ENCODE data around the gene NHERF2. TPM values are rescaled to one million over a fixed set of nuclear protein-coding genes. Genes with fewer than 3 reads are reported as not detected.

The NHERF2 gene
- total and polyA plus RNA-seq, 2 of the 4 experiments (the other 2 are of a cell fraction), result 18.6 to 77.8 TPM

GRCh38 chr16:2028146-2028545 lies 1.4 kb downstream of the NHERF2 start:
- in situ Hi-C loops (cut with MboI; ENCODE audit: low sequenced_read_pairs), result no loop called here
- H3K4me2 ChIP-seq (ENCODE audit: low read depth, low read length), result peak overlapping the region; percentile 96
- H3K9ac ChIP-seq (ENCODE audit: low read depth, low read length), result peak overlapping the region; percentile 80

More at GRCh38 chr16:2028146-2028545, 1.4 kb downstream of the NHERF2 start:
- H3K9me1 ChIP-seq (ENCODE audit: insufficient read depth, low read length), result peaks cover 9% of the 10 kb centered on the region
- peak overlapping the region; percentile 77 for H2AK9ac ChIP-seq (replicated peaks; ENCODE audit: low read depth, low read length, poor library complexity)
- no TSS peak for BruUV-seq (replicated peaks)
- peaks cover 19% of the 10 kb centered on the region for H3K36me3 ChIP-seq (ENCODE audit: control insufficient read depth, insufficient read depth, low read length)
- no peak overlapping the region for H2BK15ac ChIP-seq (ENCODE audit: low read depth, low read length)
- H2BK5ac ChIP-seq (ENCODE audit: low read depth, low read length, poor library complexity, severe bottlenecking), result peak overlapping the region; percentile 62
- POLR2A ChIA-PET (ENCODE audit: unreplicated experiment), result no interaction called here
- H3K27me3 ChIP-seq (ENCODE audit: control insufficient read depth, insufficient read depth, low read length), result no peaks in the 10 kb centered on the region
- CTCF ChIA-PET, result interaction anchor here (1.3 kb wide), 1 partner anchor 24 kb away, joined by 5 read pairs; no protein-coding TSS in a partner anchor
- H3K56ac ChIP-seq (ENCODE audit: extremely low read depth, insufficient read depth, low read length), result no peak overlapping the region
- peak overlapping the region; percentile 75 for H2AFZ ChIP-seq (replicated peaks; ENCODE audit: low read length, poor library complexity)
- no peak for TF ChIP-seq MAFK (IDR thresholded peaks at IDR 0.05; ENCODE audit: low read depth, low read length)
- TF ChIP-seq MAZ (IDR thresholded peaks at IDR 0.05; ENCODE audit: borderline replicate concordance, low read depth, low read length), result no peak
- TF ChIP-seq, protein P1, sequence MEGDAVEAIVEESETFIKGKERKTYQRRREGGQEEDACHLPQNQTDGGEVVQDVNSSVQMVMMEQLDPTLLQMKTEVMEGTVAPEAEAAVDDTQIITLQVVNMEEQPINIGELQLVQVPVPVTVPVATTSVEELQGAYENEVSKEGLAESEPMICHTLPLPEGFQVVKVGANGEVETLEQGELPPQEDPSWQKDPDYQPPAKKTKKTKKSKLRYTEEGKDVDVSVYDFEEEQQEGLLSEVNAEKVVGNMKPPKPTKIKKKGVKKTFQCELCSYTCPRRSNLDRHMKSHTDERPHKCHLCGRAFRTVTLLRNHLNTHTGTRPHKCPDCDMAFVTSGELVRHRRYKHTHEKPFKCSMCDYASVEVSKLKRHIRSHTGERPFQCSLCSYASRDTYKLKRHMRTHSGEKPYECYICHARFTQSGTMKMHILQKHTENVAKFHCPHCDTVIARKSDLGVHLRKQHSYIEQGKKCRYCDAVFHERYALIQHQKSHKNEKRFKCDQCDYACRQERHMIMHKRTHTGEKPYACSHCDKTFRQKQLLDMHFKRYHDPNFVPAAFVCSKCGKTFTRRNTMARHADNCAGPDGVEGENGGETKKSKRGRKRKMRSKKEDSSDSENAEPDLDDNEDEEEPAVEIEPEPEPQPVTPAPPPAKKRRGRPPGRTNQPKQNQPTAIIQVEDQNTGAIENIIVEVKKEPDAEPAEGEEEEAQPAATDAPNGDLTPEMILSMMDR (conservative IDR thresholded peaks at IDR 0.05; ENCODE audit: low read depth, low read length), result no peak
- no peak for TF ChIP-seq CHD1 (IDR thresholded peaks at IDR 0.05; ENCODE audit: low read depth, low read length)
- TF ChIP-seq CEBPB (IDR thresholded peaks at IDR 0.05; ENCODE audit: low read depth, low read length), result no peak
- no peak for TF ChIP-seq USF2 (IDR thresholded peaks at IDR 0.05; ENCODE audit: low read depth, low read length)
- no peak for TF ChIP-seq NFE2L2 (IDR thresholded peaks at IDR 0.05; ENCODE audit: low read depth, low read length)
- TF ChIP-seq SMC3 (IDR thresholded peaks at IDR 0.05; ENCODE audit: low read depth, low read length), result no peak
- TF ChIP-seq FOS (IDR thresholded peaks at IDR 0.05; ENCODE audit: low read depth, low read length), result no peak
- TF ChIP-seq RFX5 (IDR thresholded peaks at IDR 0.05; ENCODE audit: low read depth, low read length), result no peak
- no peak for TF ChIP-seq BHLHE40 (IDR thresholded peaks at IDR 0.05; ENCODE audit: low read depth, low read length)
- no peak for TF ChIP-seq ELK1 (IDR thresholded peaks at IDR 0.05; ENCODE audit: borderline replicate concordance, low read depth, low read length)
- TF ChIP-seq POLR2A (IDR thresholded peaks at IDR 0.05; ENCODE audit: low read depth, low read length), result no peak
- TF ChIP-seq MXI1 (IDR thresholded peaks at IDR 0.05; ENCODE audit: borderline replicate concordance, low read depth, low read length), result no peak
- H3K4me3 ChIP-seq (ENCODE audit: insufficient read depth, low read depth, low read length), result peak overlapping the region; percentile 70
- H3K79me1 ChIP-seq (ENCODE audit: low read depth in 1 of 2, low read length in 2 of 2), result peaks cover 8 to 56% of the 10 kb centered on the region in 2 experiments
- peak overlapping the region; percentile 94 for H3K23ac ChIP-seq (ENCODE audit: low read depth, low read length)
- no CpG with 5 or more reads among the region's 3 CpGs for WGBS, 2 experiments (ENCODE audit: extremely low coverage in 2 of 2, insufficient read length in 1 of 2)
- H3K18ac ChIP-seq (ENCODE audit: low read depth, low read length), result no peak overlapping the region
- no peaks in the 10 kb centered on the region for H3K9me3 ChIP-seq (ENCODE audit: control insufficient read depth, insufficient read depth, low read length)
- dilution Hi-C loops (cut with HindIII; ENCODE audit: low sequenced_read_pairs, unreplicated experiment), result no loop called here
- intact Hi-C loops (cut with micrococcal nuclease), result no loop called here
- peak overlapping the region in 1 of 2 experiments; percentile 20; a peak in 1 of 4 replicates for H4K8ac ChIP-seq (ENCODE audit: low read depth in 2 of 2, low read length in 2 of 2)
- ATAC-seq (ENCODE audit: low read depth) (no peak), DNase-seq (no peak)
- H3K27ac ChIP-seq (ENCODE audit: insufficient read depth, low read length), result peak overlapping the region; percentile 31
- H4K91ac ChIP-seq (ENCODE audit: insufficient read depth, low read depth, low read length), result peak overlapping the region; percentile 2; the same call in 1 of the 2 replicates
- no peak overlapping the region for H4K5ac ChIP-seq (ENCODE audit: low read depth, low read length)
- peaks cover 28% of the 10 kb centered on the region for H3K4me1 ChIP-seq (ENCODE audit: control insufficient read depth, insufficient read depth, low read length)
- peaks cover 15% of the 10 kb centered on the region for H4K20me1 ChIP-seq (ENCODE audit: insufficient read depth, low read length)
- peak overlapping the region; percentile 97 for H3K14ac ChIP-seq (replicated peaks; ENCODE audit: low read depth, low read length)
- peak overlapping the region; percentile 37; the same call in 1 of the 2 replicates for H2BK120ac ChIP-seq (ENCODE audit: low read depth, low read length)
- H2AK5ac ChIP-seq (ENCODE audit: low read depth, low read length), result peak overlapping the region; percentile 99
- 0 out of 2 replicates have a peak overlapping the region, but pooled peaks have one; percentile 14 for H2BK20ac ChIP-seq (ENCODE audit: low read depth, low read length)
- peak overlapping the region; percentile 93 for H3K4ac ChIP-seq (ENCODE audit: low read depth, low read length)
